HG03196 (cell line): ENCODE measurements around the gene ZP1.

ENCODE experiments used
- ATAC-seq: cut with Tn5 transposase; IDR thresholded peaks from one replicate; pipeline ENCODE4 v1.9.1; 2021; ENCODE audit not compliant: unreplicated experiment

Gene ZP1

GRCh38 chr11:60873533-60873932 lies 6.2 kb downstream of the ZP1 start:
- no peak for ATAC-seq

- ATAC-seq, result no peak
Measured at GRCh38 chr11:60874421-60875365, 7.4 kb downstream of the ZP1 start.

GRCh38 chr11:60875366-60876167 lies 8.2 kb downstream of the ZP1 start:
- no peak for ATAC-seq

GRCh38 chr11:60876168-60876485 lies 8.8 kb downstream of the ZP1 start:
- ATAC-seq, result no peak

- no peak for ATAC-seq
Measured at GRCh38 chr11:60878245-60879101, 11.1 kb downstream of the ZP1 start.

GRCh38 chr11:60879104-60879503 lies 11.8 kb downstream of the ZP1 start:
- no peak for ATAC-seq

- ATAC-seq, result no peak
Measured at GRCh38 chr11:60879971-60880588, 12.7 kb downstream of the ZP1 start.

GRCh38 chr11:60880643-60881282 lies 13.4 kb downstream of the ZP1 start:
- no peak for ATAC-seq

GRCh38 chr11:60887556-60887955 lies 20.2 kb downstream of the ZP1 start:
- ATAC-seq, result no peak

- ATAC-seq, result no peak
Measured at GRCh38 chr11:60889869-60890311, 22.5 kb downstream of the ZP1 start.

GRCh38 chr11:60890696-60891095 lies 23.4 kb downstream of the ZP1 start:
- no peak for ATAC-seq

GRCh38 chr11:60891103-60891741 lies 23.9 kb downstream of the ZP1 start:
- no peak for ATAC-seq

- ATAC-seq, result no peak
Measured at GRCh38 chr11:60895687-60896086, 28.3 kb downstream of the ZP1 start.

GRCh38 chr11:60897496-60897895 lies 30.2 kb downstream of the ZP1 start:
- ATAC-seq, result no peak

GRCh38 chr11:60899046-60899936 lies 31.9 kb downstream of the ZP1 start:
- ATAC-seq, result no peak

- ATAC-seq, result no peak
Measured at GRCh38 chr11:60899977-60900376, 32.6 kb downstream of the ZP1 start.

- ATAC-seq, result no peak
Measured at GRCh38 chr11:60900673-60901404, 33.5 kb downstream of the ZP1 start.

GRCh38 chr11:60902625-60903024 lies 35.3 kb downstream of the ZP1 start:
- no peak for ATAC-seq
